SJSA1 (cell line): Measurements from ENCODE around the gene NT5E. TPM values are rescaled to one million over a fixed set of nuclear protein-coding genes. Genes with fewer than 3 reads are reported as not detected.
"Not testable (repeated sequence)": the region's sequence is repeated elsewhere in the genome, so short reads cannot be mapped to it uniquely, and the experiment has no call there.

Experiments
- DNase-seq, 2 experiments: peaks; one replicate each; pipeline ENCODE4 v3.0.0-alpha.2; 2015 to 2020; ENCODE audit warnings: low spot score in 2 of 2, low read depth in 1 of 2
- H3K27ac ChIP-seq: fragments of 250-450 bp; sonication (Bioruptor Pico); 2 replicates; pipeline ENCODE4 v1.5.1; 2020; ENCODE audit warnings: mild to moderate bottlenecking, moderate library complexity
- H3K27me3 ChIP-seq: fragments of 250-450 bp; sonication (Bioruptor Pico); replicated peaks from 2 replicates; pipeline ENCODE4 v1.5.1; 2020; ENCODE audit warnings: mild to moderate bottlenecking, moderate library complexity
- H3K36me3 ChIP-seq: fragments of 250-450 bp; sonication (Bioruptor Pico); 2 replicates; pipeline ENCODE4 v1.5.1; 2020; ENCODE audit warnings: mild to moderate bottlenecking
- H3K4me1 ChIP-seq: fragments of 250-450 bp; sonication (Bioruptor Pico); replicated peaks from 2 replicates; pipeline ENCODE4 v1.6.1; 2021; ENCODE audit warnings: mild to moderate bottlenecking
- H3K4me3 ChIP-seq: fragments of 250-450 bp; sonication (Bioruptor Pico); 2 replicates; pipeline ENCODE4 v1.5.1; 2020; ENCODE audit warnings: mild to moderate bottlenecking
- H3K9me3 ChIP-seq: fragments of 250-450 bp; sonication (Bioruptor Pico); replicated peaks from 2 replicates; pipeline ENCODE4 v1.5.1; 2020; ENCODE audit warnings: mild to moderate bottlenecking
- total RNA-seq: library from RNA; depleted of rRNA; stranded (reverse); fragments of >200 nt; shearing (Covaris generic); gene quantifications from 2 replicates; pipeline ENCODE4 v1.2.3, GENCODE V29; 2014; rRNA removed

NT5E gene
- total RNA-seq, 1 experiment from 2014 or later: 51.2 TPM

GRCh38 chr6:85496856-85497255 lies 47.0 kb downstream of the NT5E start:
- no peak for DNase-seq
- H3K4me1 ChIP-seq: no peaks in the 10 kb centered on the region
- H3K27ac ChIP-seq: no peak overlapping the region
- no peak overlapping the region for H3K4me3 ChIP-seq
- 0 out of 2 replicates have a peak, but pooled peaks cover 3% of the 10 kb centered on the region for H3K9me3 ChIP-seq
- no peaks in the 10 kb centered on the region for H3K27me3 ChIP-seq
- peaks cover 9% of the 10 kb centered on the region for H3K36me3 ChIP-seq

- Histone ChIP-seq H3K36me3 (peaks cover 11% of the 10 kb centered on the region; the same call in 1 of the 2 replicates), H3K4me3 (no peak overlapping the region), H3K27ac (no peak overlapping the region), H3K4me1 (peaks cover 7% of the 10 kb centered on the region), H3K27me3 (no peaks in the 10 kb centered on the region), H3K9me3 (0 out of 2 replicates have a peak, but pooled peaks cover 3% of the 10 kb centered on the region)
- DNase-seq: no peak
Measured at GRCh38 chr6:85498596-85499258, 48.8 kb downstream of the NT5E start.

- peaks cover 10% of the 10 kb centered on the region for H3K4me1 ChIP-seq
Measured at GRCh38 chr6:85506441-85507093, 56.7 kb downstream of the NT5E start.

GRCh38 chr6:85516168-85516567 lies 66.3 kb downstream of the NT5E start:
- Histone ChIP-seq H3K27me3 (no peaks in the 10 kb centered on the region), H3K36me3 (peaks cover 32% of the 10 kb centered on the region), H3K9me3 (no peaks in the 10 kb centered on the region), H3K4me3 (no peak overlapping the region), H3K27ac (no peak overlapping the region), H3K4me1 (peaks cover 7% of the 10 kb centered on the region)
- DNase-seq: peak in 1 of 2 experiments; percentile 27

More at GRCh38 chr6:85506441-85507093, 56.7 kb downstream of the NT5E start:
- Histone ChIP-seq H3K27ac (no peak overlapping the region), H3K4me3 (no peak overlapping the region), H3K36me3 (peaks cover 33% of the 10 kb centered on the region), H3K27me3 (no peaks in the 10 kb centered on the region), H3K9me3 (no peaks in the 10 kb centered on the region)
- no peak for DNase-seq

GRCh38 chr6:85524281-85524680 lies 74.4 kb downstream of the NT5E start:
- H3K27me3 ChIP-seq, DNase-seq, H3K4me1 ChIP-seq, H3K9me3 ChIP-seq, H3K4me3 ChIP-seq, H3K27ac ChIP-seq: not testable (repeated sequence)
- peaks cover 39% of the 10 kb centered on the region for H3K36me3 ChIP-seq

- Histone ChIP-seq H3K27ac (no peak overlapping the region), H3K4me1 (no peaks in the 10 kb centered on the region; the same call in 1 of the 2 replicates), H3K36me3 (peaks cover 30% of the 10 kb centered on the region), H3K9me3 (no peaks in the 10 kb centered on the region), H3K27me3 (no peaks in the 10 kb centered on the region), H3K4me3 (no peak overlapping the region)
- no peak for DNase-seq
Measured at GRCh38 chr6:85537055-85537494, 87.2 kb downstream of the NT5E start.

- Histone ChIP-seq H3K27ac (no peak overlapping the region), H3K4me3 (no peak overlapping the region), H3K36me3 (peaks cover 35% of the 10 kb centered on the region), H3K4me1 (peaks cover 3% of the 10 kb centered on the region; the same call in 1 of the 2 replicates), H3K9me3 (no peaks in the 10 kb centered on the region), H3K27me3 (no peaks in the 10 kb centered on the region)
- DNase-seq: no peak
Measured at GRCh38 chr6:85544776-85545175, 94.9 kb downstream of the NT5E start.

Other genes with a start within 250 kb of the NT5E start
- gene SNX14, start 143.8 kb downstream of the NT5E start, total RNA-seq: 96.7 and 100 TPM in 2 replicates
- 76.0 and 93.4 TPM in 2 replicates for gene SYNCRIP, start 192.8 kb downstream of the NT5E start, total RNA-seq